SK-N-SH (cell line): ENCODE results near the gene CSRNP3. TPM values are rescaled to one million over a fixed set of nuclear protein-coding genes. Genes with fewer than 3 reads are reported as not detected.

Source experiments
- CTCF ChIA-PET: fragments of 300-600, 350-600 bp; formaldehyde crosslinking; extraction: SDS; loops from one replicate; lab custom pipeline; 2021; lab: Yijun Ruan, JAX
- POLR2A ChIA-PET: fragments of 350-600 bp; sonication (Branson Sonifier 250); formaldehyde crosslinking; extraction: SDS; loops from one replicate; lab custom pipeline; 2020; ENCODE audit warnings: antibody characterized with exemption, inconsistent platforms; lab: Yijun Ruan, JAX
- DNase-seq: peaks from one replicate; pipeline ENCODE4 v3.0.0; 2012
- H2AFZ ChIP-seq: fragments of 200-600 bp; sonication (generic); 2 replicates; pipeline ENCODE4 v1.8.1; 2016; ENCODE audit warnings: antibody characterized with exemption, mild to moderate bottlenecking, low read depth
- H3F3A ChIP-seq: fragments of 200-600 bp; sonication (generic); replicated peaks from 2 replicates; pipeline ENCODE3; 2016; ENCODE audit warnings: antibody characterized with exemption, mild to moderate bottlenecking; ENCODE audit not compliant: insufficient read depth
- H3K27ac ChIP-seq, 2 experiments: fragments of 200-500 bp in 1 of 2; fragments of 200-600 bp in 1 of 2; sonication (Bioruptor generic) in 1 of 2; sonication (generic), shearing (Covaris generic) in 1 of 2; 2 replicates each; pipeline versions ENCODE4 v1.5.1 to v1.6.1; 2014 to 2016; ENCODE audit warnings: low read depth in 2 of 2, inconsistent platforms in 1 of 2, low read length in 1 of 2, mild to moderate bottlenecking in 1 of 2, mixed read lengths in 1 of 2
- H3K27me3 ChIP-seq: fragments of 200-600 bp; sonication (generic), shearing (Covaris generic); 2 replicates; pipeline ENCODE4 v1.6.1; 2016; ENCODE audit warnings: mixed run types; ENCODE audit not compliant: insufficient read depth
- H3K36me3 ChIP-seq, 2 experiments: fragments of 200-500 bp in 1 of 2; fragments of 200-600 bp in 1 of 2; sonication (Bioruptor generic) in 1 of 2; sonication (generic) in 1 of 2; replicated peaks in 1 of 2; 2 replicates each; pipeline versions ENCODE3 to v1.5.1; 2014 to 2016; ENCODE audit warnings: low read length in 1 of 2, mild to moderate bottlenecking in 1 of 2; ENCODE audit not compliant: insufficient read depth in 2 of 2, control insufficient read depth in 1 of 2
- H3K4me1 ChIP-seq, 2 experiments: fragments of 200-500 bp in 1 of 2; fragments of 200-600 bp in 1 of 2; sonication (Bioruptor generic) in 1 of 2; sonication (generic), shearing (Covaris generic) in 1 of 2; 2 replicates each; pipeline versions ENCODE4 v1.5.1 to v1.6.1; 2014 to 2016; ENCODE audit warnings: low read depth in 1 of 2, low read length in 1 of 2, mixed run types in 1 of 2; ENCODE audit not compliant: insufficient read depth in 2 of 2, control insufficient read depth in 1 of 2
- H3K4me2 ChIP-seq: fragments of 200-600 bp; sonication (generic), shearing (Covaris generic); 2 replicates; pipeline ENCODE4 v1.6.1; 2017; ENCODE audit warnings: mixed run types
- H3K4me3 ChIP-seq, 2 experiments: fragments of 200-500 bp in 1 of 2; fragments of 200-600 bp in 1 of 2; sonication (Bioruptor generic) in 1 of 2; sonication (generic), shearing (Covaris generic) in 1 of 2; 2 replicates each; pipeline versions ENCODE4 v1.5.1 to v1.8.1; 2014 to 2016; ENCODE audit warnings: low read depth in 2 of 2, inconsistent platforms in 1 of 2, low read length in 1 of 2, mild to moderate bottlenecking in 1 of 2, mixed read lengths in 1 of 2, moderate library complexity in 1 of 2
- H3K79me2 ChIP-seq: fragments of 200-600 bp; sonication (generic); 2 replicates; pipeline ENCODE4 v1.8.1; 2017; ENCODE audit warnings: mild to moderate bottlenecking; ENCODE audit not compliant: insufficient read depth
- H3K9ac ChIP-seq: fragments of 200-600 bp; sonication (generic); 2 replicates; pipeline ENCODE4 v1.6.1; 2017; ENCODE audit warnings: mixed run types
- H3K9me2 ChIP-seq: fragments of 200-600 bp; sonication (generic); 2 replicates; pipeline ENCODE4 v1.6.1; 2017; ENCODE audit warnings: mixed run types
- H3K9me3 ChIP-seq: fragments of 200-600 bp; sonication (generic); 2 replicates; pipeline ENCODE4 v1.6.1; 2017; ENCODE audit warnings: mixed run types, mild to moderate bottlenecking, moderate library complexity
- H4K20me1 ChIP-seq: fragments of 200-600 bp; sonication (generic); 2 replicates; pipeline ENCODE4 v1.6.1; 2017; ENCODE audit warnings: mild to moderate bottlenecking, mixed run types; ENCODE audit not compliant: insufficient read depth
- CHD2 ChIP-seq: fragments of 150-350 bp; IDR thresholded peaks from 2 replicates; pipeline ENCODE4 v1.6.1; 2018; ENCODE audit warnings: low read length; ENCODE audit not compliant: partially characterized antibody
- ELF1 ChIP-seq: IDR thresholded peaks from 2 replicates; pipeline ENCODE4 v1.4.0; 2012
- EP300 ChIP-seq, 2 experiments: IDR thresholded peaks; 2 replicates each; pipeline versions ENCODE4 v1.4.0 to v1.6.1; 2012; ENCODE audit warnings: borderline replicate concordance in 1 of 2, low read depth in 1 of 2, low read length in 1 of 2
- FOXM1 ChIP-seq: IDR thresholded peaks from 2 replicates; pipeline ENCODE4 v1.4.0; 2012; ENCODE audit warnings: low read depth, mild to moderate bottlenecking
- GABPA ChIP-seq: IDR thresholded peaks from 2 replicates; pipeline ENCODE4 v1.4.0; 2012; ENCODE audit warnings: low read depth, mild to moderate bottlenecking
- GATA2 ChIP-seq: sonication (generic); formaldehyde crosslinking; IDR thresholded peaks from 2 replicates; pipeline ENCODE4 v1.5.0; 2020; ENCODE audit warnings: mild to moderate bottlenecking, missing genetic modification reagents
- MXI1 ChIP-seq: IDR thresholded peaks from 2 replicates; pipeline ENCODE4 v1.6.1; 2012; ENCODE audit warnings: mild to moderate bottlenecking, low read depth, low read length, improper control_type of control experiment
- POLR2AphosphoS5 ChIP-seq: IDR thresholded peaks from 2 replicates; pipeline ENCODE4 v1.6.1; 2012; ENCODE audit warnings: low read depth, low read length
- RAD21 ChIP-seq: IDR thresholded peaks from 2 replicates; pipeline ENCODE4 v1.6.1; 2012; ENCODE audit warnings: mild to moderate bottlenecking, low read length
- RCOR1 ChIP-seq: fragments of 150-350 bp; IDR thresholded peaks from 2 replicates; pipeline ENCODE4 v1.6.1; 2017; ENCODE audit warnings: antibody characterized with exemption, low read length
- TAF1 ChIP-seq: IDR thresholded peaks from 2 replicates; pipeline ENCODE4 v1.6.1; 2012; ENCODE audit warnings: low read depth, mild to moderate bottlenecking, low read length, moderate library complexity, borderline replicate concordance
- TCF12 ChIP-seq: IDR thresholded peaks from 2 replicates; pipeline ENCODE4 v1.4.0; 2012
- TEAD4 ChIP-seq: IDR thresholded peaks from 2 replicates; pipeline ENCODE4 v1.4.0; 2012; ENCODE audit warnings: mild to moderate bottlenecking, borderline replicate concordance; ENCODE audit not compliant: insufficient read depth
- YY1 ChIP-seq: IDR thresholded peaks from 2 replicates; pipeline ENCODE4 v1.4.0; 2012; ENCODE audit warnings: low read depth, mild to moderate bottlenecking
- WGBS: methylation state at CpG from one replicate; pipeline ENCODE4 v1.1.6; 2017; ENCODE audit warnings: low lambda C conversion rate; 5-methylcytosine and 5-hydroxymethylcytosine counted together
- polyA plus RNA-seq, 3 experiments: library from polyadenylated mRNA; depleted of rRNA; stranded (reverse); fragments of >200 nt; gene quantifications; 2 replicates each; pipeline ENCODE4 v1.2.3, GENCODE V29; 2012
- TF ChIP-seq, protein P1 (sequence below): IDR thresholded peaks from 2 replicates; pipeline ENCODE4; 2012
- TF ChIP-seq, protein P2 (sequence below): IDR thresholded peaks from 2 replicates; pipeline ENCODE4 v1.4.0; 2012; ENCODE audit warnings: low read depth
- TF ChIP-seq, protein P3 (sequence below): IDR thresholded peaks from 2 replicates; pipeline ENCODE4 v1.6.1; 2012; ENCODE audit warnings: mild to moderate bottlenecking, low read depth, low read length, moderate library complexity

Gene CSRNP3
- polyA plus RNA-seq, 1 of the 3 experiments (the other 2 are of a cell fraction) = 1.0 TPM

DNA sequence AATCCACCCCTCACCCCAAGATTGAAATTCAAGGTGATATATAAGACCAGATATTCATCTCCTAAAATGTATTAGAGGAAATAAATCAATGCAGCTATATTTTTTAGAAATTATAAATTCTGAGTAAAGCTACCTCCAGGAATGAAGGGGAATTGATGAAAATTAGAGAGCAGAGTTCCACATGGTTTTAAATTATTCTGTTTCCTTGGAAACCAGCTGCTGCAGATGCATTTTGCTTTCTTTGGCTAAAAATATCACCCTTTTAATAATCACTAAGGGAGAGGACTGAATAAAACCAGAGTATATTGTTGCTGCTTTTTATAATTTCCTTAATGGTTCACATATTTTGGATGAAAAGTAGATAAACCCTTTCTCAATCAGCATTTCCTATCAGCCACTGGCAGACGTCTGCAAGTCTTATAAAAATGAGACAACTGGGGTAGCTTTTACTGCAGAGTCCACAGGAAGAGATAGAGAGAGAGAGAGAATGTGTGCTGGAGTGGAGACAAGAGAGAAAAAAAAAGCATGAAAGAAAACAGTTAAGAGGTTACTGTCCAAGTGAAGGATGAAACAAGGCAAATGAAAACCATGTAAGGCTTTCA lies 2.0 kb downstream of the CSRNP3 start:
- TF ChIP-seq RAD21 (peak; percentile 33), TEAD4 (peak; percentile 32; the same call in 1 of the 2 replicates), TCF12 (peak; percentile 76), FOXM1 (no peak), EP300 (IDR thresholded peaks at IDR 0.05; ENCODE audit: borderline replicate concordance in 1 of 2, low read depth in 1 of 2, low read length in 1 of 2) (peak; percentile 24 to 87; a peak in 3 of 4 replicates), RCOR1 (peak; percentile 83), TAF1 (0 out of 2 replicates have a peak, but pooled peaks have one; percentile 29), POLR2AphosphoS5 (peak; percentile 49; the same call in 1 of the 2 replicates), YY1 (no peak), MXI1 (peak; percentile 92), CHD2 (peak; percentile 71), GABPA (no peak), GATA2 (CRISPR knock-in tag) (peak; percentile 88), ELF1 (no peak)
- TF ChIP-seq, protein P1, sequence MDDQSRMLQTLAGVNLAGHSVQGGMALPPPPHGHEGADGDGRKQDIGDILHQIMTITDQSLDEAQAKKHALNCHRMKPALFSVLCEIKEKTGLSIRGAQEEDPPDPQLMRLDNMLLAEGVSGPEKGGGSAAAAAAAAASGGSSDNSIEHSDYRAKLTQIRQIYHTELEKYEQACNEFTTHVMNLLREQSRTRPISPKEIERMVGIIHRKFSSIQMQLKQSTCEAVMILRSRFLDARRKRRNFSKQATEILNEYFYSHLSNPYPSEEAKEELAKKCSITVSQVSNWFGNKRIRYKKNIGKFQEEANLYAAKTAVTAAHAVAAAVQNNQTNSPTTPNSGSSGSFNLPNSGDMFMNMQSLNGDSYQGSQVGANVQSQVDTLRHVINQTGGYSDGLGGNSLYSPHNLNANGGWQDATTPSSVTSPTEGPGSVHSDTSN = peak; percentile 38
- TF ChIP-seq, protein P2, sequence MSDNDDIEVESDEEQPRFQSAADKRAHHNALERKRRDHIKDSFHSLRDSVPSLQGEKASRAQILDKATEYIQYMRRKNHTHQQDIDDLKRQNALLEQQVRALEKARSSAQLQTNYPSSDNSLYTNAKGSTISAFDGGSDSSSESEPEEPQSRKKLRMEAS = 0 out of 2 replicates have a peak, but pooled peaks have one; percentile 37
- TF ChIP-seq, protein P3, sequence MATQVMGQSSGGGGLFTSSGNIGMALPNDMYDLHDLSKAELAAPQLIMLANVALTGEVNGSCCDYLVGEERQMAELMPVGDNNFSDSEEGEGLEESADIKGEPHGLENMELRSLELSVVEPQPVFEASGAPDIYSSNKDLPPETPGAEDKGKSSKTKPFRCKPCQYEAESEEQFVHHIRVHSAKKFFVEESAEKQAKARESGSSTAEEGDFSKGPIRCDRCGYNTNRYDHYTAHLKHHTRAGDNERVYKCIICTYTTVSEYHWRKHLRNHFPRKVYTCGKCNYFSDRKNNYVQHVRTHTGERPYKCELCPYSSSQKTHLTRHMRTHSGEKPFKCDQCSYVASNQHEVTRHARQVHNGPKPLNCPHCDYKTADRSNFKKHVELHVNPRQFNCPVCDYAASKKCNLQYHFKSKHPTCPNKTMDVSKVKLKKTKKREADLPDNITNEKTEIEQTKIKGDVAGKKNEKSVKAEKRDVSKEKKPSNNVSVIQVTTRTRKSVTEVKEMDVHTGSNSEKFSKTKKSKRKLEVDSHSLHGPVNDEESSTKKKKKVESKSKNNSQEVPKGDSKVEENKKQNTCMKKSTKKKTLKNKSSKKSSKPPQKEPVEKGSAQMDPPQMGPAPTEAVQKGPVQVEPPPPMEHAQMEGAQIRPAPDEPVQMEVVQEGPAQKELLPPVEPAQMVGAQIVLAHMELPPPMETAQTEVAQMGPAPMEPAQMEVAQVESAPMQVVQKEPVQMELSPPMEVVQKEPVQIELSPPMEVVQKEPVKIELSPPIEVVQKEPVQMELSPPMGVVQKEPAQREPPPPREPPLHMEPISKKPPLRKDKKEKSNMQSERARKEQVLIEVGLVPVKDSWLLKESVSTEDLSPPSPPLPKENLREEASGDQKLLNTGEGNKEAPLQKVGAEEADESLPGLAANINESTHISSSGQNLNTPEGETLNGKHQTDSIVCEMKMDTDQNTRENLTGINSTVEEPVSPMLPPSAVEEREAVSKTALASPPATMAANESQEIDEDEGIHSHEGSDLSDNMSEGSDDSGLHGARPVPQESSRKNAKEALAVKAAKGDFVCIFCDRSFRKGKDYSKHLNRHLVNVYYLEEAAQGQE = no peak
- no peaks in the 10 kb centered on the region for H3K27me3 ChIP-seq
- no peaks in the 10 kb centered on the region for H3K9me2 ChIP-seq
- peak overlapping the region; percentile 46 to 66; a peak in 3 of 4 replicates for H3K4me3 ChIP-seq
- H3F3A ChIP-seq = peaks cover 6% of the 10 kb centered on the region
- H3K9ac ChIP-seq = peak overlapping the region; percentile 21; the same call in 1 of the 2 replicates
- H3K4me2 ChIP-seq = peak overlapping the region; percentile 76
- POLR2A ChIA-PET = interaction anchor here (0.6 to 1.2 kb wide), 2 partner anchors 101 to 166 kb away, joined by 3 read pairs; no protein-coding TSS in a partner anchor
- H4K20me1 ChIP-seq = no peaks in the 10 kb centered on the region
- WGBS = 3% methylated on average over 1 of the region's 1 CpG
- peaks cover 29 to 47% of the 10 kb centered on the region in 2 experiments; a peak in 3 of 4 replicates for H3K4me1 ChIP-seq
- no peaks in the 10 kb centered on the region for H3K36me3 ChIP-seq
- H3K9me3 ChIP-seq = no peaks in the 10 kb centered on the region
- H3K27ac ChIP-seq = peak overlapping the region; percentile 69 to 96
- CTCF ChIA-PET = interaction anchor here (0.6 to 1.9 kb wide), 6 partner anchors 8 to 403 kb away, joined by 3 to 9 read pairs (median 4); no protein-coding TSS in a partner anchor
- peak overlapping the region; percentile 49; the same call in 1 of the 2 replicates for H2AFZ ChIP-seq
- H3K79me2 ChIP-seq = peaks cover 16% of the 10 kb centered on the region
- DNase-seq = peak; percentile 15
